ENCODE results near the gene PGD.
"Not testable (repeated sequence)": the region's sequence is repeated elsewhere in the genome, so short reads cannot be mapped to it uniquely, and the experiment has no call there.

GRCh38 chr1:10425826-10426534 is 27.1 kb downstream of the PGD start:
- TF ChIP-seq CTCF, POLR2A (IDR thresholded peaks at IDR 0.05): not testable (repeated sequence)

Measured in thyroid gland (tissue), 4 donors.